Panc1 (cell line): ENCODE measurements around the gene CSKMT.

Experiments used
- POLR2AphosphoS5 ChIP-seq: IDR thresholded peaks from 2 replicates; pipeline ENCODE4 v1.6.1; 2012; ENCODE audit warnings: mild to moderate bottlenecking, low read depth, low read length, moderate library complexity
- SIN3A ChIP-seq: IDR thresholded peaks from 2 replicates; pipeline ENCODE4 v1.6.1; 2012; ENCODE audit warnings: low read depth, mild to moderate bottlenecking, low read length, moderate library complexity, borderline replicate concordance; ENCODE audit not compliant: insufficient read depth

DNA sequence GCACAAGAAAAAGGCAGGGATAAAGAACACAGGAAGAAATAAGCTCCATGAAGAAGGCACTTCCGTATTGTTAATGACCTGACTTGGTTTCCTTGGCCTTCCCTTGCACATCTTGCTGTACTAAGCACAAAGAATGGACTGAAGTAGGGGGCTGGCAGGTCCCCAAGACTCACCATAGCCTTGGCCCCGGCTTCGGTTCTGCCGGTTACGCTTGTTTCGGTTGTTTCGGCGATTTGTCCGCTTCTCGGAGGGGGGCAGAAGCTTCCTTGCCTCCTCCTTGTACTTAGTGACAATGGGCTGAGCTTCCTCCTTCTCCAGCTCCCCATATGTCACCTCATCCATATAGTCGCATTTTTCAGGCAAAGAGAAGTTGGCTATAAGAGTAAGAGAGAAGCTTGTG lies 51.7 kb downstream of the CSKMT start:
- no peak for TF ChIP-seq POLR2AphosphoS5
- no peak for TF ChIP-seq SIN3A
